Activated CD4-positive, alpha-beta memory T cell treated with anti-CD3 and anti-CD28 coated beads for 36 hours (primary cell): ENCODE data around the gene C2orf49. TPM values are rescaled to one million over a fixed set of nuclear protein-coding genes. Genes with fewer than 3 reads are reported as not detected.

Experiments used
- CTCF ChIA-PET: fragments of 350-600 bp; sonication (Branson Sonifier 250); formaldehyde crosslinking; loops from one replicate; lab custom pipeline; 2021; ENCODE audit warnings: antibody characterized with exemption, inconsistent platforms; lab: Charles Lee
- POLR2A ChIA-PET: fragments of 350-600 bp; sonication (Branson Sonifier 250); formaldehyde crosslinking; loops from one replicate; lab custom pipeline; 2021; ENCODE audit warnings: antibody characterized with exemption; lab: Charles Lee
- DNase-seq: peaks from one replicate; pipeline ENCODE4 v3.0.0-alpha.2; 2020
- H3K27ac Mint-ChIP-seq: one replicate; pipeline ENCODE4 v1.8.0; 2021; ENCODE audit warnings: mixed read lengths
- H3K27me3 Mint-ChIP-seq: one replicate; pipeline ENCODE4 v1.8.0; 2021; ENCODE audit warnings: mixed read lengths
- H3K36me3 Mint-ChIP-seq: one replicate; pipeline ENCODE4 v1.8.0; 2021; ENCODE audit warnings: mixed read lengths
- H3K4me1 Mint-ChIP-seq: one replicate; pipeline ENCODE4 v1.8.0; 2021; ENCODE audit warnings: low read depth, mixed read lengths
- H3K4me3 Mint-ChIP-seq: one replicate; pipeline ENCODE4 v1.8.0; 2021; ENCODE audit warnings: mild to moderate bottlenecking, mixed read lengths
- H3K9me3 Mint-ChIP-seq: one replicate; pipeline ENCODE4 v1.8.0; 2021; ENCODE audit warnings: mixed read lengths
- intact Hi-C: fragments of 100-400 bp; cut with micrococcal nuclease; formaldehyde crosslinking; loops from one replicate; pipeline ENCODE4 v1.15.1; 2023
- total RNA-seq, 2 experiments: library from RNA; stranded (reverse); gene quantifications; one replicate each; pipeline ENCODE4 v1.2.3, GENCODE V29; 2021

The C2orf49 gene
- total RNA-seq: 10 to 100 TPM; 16.9 to 20.2 TPM

DNA sequence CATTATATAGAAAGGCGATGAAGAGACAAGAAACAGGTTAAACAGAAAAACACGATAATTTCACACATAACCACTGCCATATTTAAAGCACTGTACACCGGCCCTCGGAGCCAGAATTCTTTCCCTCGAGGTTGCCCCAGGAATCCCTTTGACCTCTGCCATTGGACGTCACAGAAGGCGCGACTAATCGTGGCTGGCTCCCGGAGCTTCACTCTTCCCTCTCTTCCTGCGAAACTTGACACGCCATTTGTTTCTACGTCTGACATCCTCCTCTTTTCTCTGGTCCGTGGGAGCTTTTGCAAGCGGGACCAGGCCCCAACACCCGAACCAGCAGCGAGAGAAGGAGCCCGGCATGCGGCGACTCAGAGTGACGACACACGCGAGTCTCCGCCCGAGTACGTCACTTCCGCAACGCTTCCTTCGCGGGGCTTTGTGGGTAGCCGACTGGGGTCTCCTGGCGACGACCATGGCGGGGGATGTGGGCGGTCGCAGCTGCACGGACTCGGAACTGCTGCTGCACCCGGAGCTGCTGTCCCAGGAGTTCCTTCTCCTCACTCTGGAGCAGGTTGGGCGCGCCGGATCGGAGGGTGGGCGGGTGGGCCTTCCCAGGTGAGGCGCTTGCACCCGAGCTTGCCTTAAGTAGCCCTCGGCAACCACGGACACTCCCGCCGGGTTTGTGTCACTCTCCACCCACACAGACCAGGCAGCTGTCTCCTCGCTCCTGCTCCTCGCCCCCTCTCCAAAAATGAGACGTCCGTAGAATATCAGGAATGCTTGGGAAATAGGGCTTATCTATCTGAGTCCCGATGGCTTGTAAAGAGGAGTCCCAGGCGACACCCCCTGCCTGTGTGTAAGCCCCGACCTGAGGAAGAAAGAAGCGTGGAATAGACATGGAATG, at the start of gene C2orf49:
Gene C2orf49, plus strand, starts transcription at position 419 of the 898 bp plus-strand sequence. Its CDS starts 48 bp downstream, at position 467.
- peak within 1 kb of the TSS; percentile 95 for H3K4me3 Mint-ChIP-seq
- ChIA-PET POLR2A (interaction anchor here (2.0 kb wide), 1 partner anchor 9 kb away, joined by 16 read pairs; the partner anchor contains the start of gene TGFBRAP1), CTCF (interaction anchor here (0.7 to 1.3 kb wide), 3 partner anchors 9 to 461 kb away, joined by 3 to 5 read pairs (median 5); no protein-coding TSS in a partner anchor)

DNA sequence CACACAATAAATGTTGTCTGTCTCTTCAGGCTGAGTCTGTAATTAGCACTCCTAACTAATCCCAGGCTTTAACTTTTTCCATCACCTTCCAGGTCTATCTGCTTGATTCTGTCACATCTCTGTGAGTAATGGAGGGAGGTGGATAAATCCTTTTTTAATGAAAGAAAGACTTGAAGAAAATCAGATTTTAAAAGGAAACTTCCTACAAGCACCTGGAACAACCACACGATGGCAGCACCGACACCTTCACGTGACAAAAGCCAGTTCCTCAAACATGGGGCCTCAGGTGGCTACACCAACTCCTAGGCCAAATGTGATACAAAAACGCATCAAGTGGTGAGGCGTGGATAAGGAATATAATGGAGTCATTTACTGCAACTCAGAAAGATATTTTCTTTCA, 49.6 kb upstream of the C2orf49 start:
- Mint-ChIP-seq H3K4me1 (peaks cover 1% of the 10 kb centered on the region), H3K4me3 (no peak overlapping the region), H3K36me3 (peaks cover 28% of the 10 kb centered on the region), H3K9me3 (no peaks in the 10 kb centered on the region), H3K27me3 (no peaks in the 10 kb centered on the region), H3K27ac (no peak overlapping the region)
- ChIA-PET POLR2A (no interaction called here), CTCF (interaction anchor here (0.6 to 1.7 kb wide), 12 partner anchors 9 to 233 kb away, joined by 3 to 5 read pairs (median 3); partner anchors contain the start of gene C2orf49)
- intact Hi-C loops: loop anchor here (2.0 kb wide), 1 partner anchor 41 kb away; the partner anchor contains the start of gene TGFBRAP1
- DNase-seq: peak; percentile 53

More for the DNA sequence above, at the start of gene C2orf49:
- intact Hi-C loops: loop anchor here (1.0 to 10.0 kb wide), 3 partner anchors 8 to 407 kb away; partner anchors contain the start of genes MRPS9, NCK2 and TGFBRAP1
- Mint-ChIP-seq H3K4me1 (peaks cover 33% of the 10 kb centered on the region), H3K27me3 (no peaks in the 10 kb centered on the region), H3K9me3 (no peaks in the 10 kb centered on the region), H3K27ac (peak within 1 kb of the TSS; percentile 99), H3K36me3 (peaks cover 13% of the 10 kb centered on the region)
- peak; percentile 93 for DNase-seq

DNA sequence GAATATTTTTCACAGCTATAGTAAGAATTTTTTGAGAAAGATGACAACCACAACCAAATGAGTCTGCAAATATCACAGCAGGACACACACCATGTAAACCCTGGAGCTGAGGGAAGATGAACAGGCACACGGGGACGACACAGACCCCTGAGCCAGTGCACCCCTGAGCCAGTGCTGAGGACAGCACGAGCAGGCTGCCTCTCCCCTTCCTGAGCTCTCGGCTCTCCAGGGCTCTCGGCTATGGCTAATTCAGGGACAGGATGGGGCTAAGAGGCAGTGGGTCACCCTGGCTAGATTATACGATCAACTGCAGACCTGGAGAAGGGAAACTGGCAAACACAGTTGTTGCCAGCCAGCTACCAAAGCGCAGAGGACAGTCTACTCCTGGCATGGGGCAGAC, 49.2 kb upstream of the C2orf49 start:
- DNase-seq: no peak
- H3K27me3 Mint-ChIP-seq: no peaks in the 10 kb centered on the region
- no peak overlapping the region for H3K27ac Mint-ChIP-seq
- intact Hi-C loops: no loop called here
- H3K4me1 Mint-ChIP-seq: peaks cover 1% of the 10 kb centered on the region
- H3K4me3 Mint-ChIP-seq: no peak overlapping the region
- CTCF ChIA-PET: interaction anchor here (0.6 to 1.7 kb wide), 12 partner anchors 9 to 233 kb away, joined by 3 to 5 read pairs (median 3); partner anchors contain the start of gene C2orf49
- no peaks in the 10 kb centered on the region for H3K9me3 Mint-ChIP-seq
- POLR2A ChIA-PET: no interaction called here
- peaks cover 26% of the 10 kb centered on the region for H3K36me3 Mint-ChIP-seq

DNA sequence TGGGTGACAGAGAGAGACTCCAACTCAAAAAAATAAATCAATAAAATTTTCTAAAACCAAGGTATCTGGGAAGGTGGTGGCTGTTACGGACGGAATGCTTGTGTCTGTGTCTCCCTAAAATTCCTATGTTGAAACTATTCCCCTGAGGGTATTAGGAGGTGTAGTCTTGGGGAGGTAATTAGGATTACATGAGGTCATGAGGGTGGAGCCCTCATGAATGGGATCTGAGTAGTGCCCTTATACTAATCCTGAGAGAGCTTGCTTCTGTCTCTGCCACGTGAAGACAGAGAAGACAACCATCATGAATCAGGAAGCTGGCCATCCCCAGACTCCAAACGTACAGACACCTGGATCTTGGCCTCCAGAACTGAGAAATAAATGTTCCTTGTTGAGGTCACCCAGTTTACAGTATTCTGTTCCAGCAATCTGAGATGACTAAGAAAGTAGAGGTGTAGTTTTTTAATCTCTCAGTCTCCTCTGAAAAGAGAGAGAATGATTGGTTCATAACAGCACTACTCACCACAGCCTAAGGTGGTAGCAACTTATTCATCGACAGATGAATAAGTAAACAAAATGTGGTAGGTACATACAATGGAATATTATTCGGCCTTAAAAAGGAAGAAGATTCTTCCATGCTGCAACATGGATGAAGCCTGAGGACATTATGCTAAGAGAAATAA, 46.2 kb upstream of the C2orf49 start:
- ChIA-PET CTCF (no interaction called here), POLR2A (no interaction called here)
- Mint-ChIP-seq H3K4me3 (no peak overlapping the region), H3K27ac (no peak overlapping the region), H3K9me3 (no peaks in the 10 kb centered on the region), H3K4me1 (peaks cover 1% of the 10 kb centered on the region), H3K27me3 (no peaks in the 10 kb centered on the region), H3K36me3 (peaks cover 35% of the 10 kb centered on the region)
- intact Hi-C loops: no loop called here
- no peak for DNase-seq

DNA sequence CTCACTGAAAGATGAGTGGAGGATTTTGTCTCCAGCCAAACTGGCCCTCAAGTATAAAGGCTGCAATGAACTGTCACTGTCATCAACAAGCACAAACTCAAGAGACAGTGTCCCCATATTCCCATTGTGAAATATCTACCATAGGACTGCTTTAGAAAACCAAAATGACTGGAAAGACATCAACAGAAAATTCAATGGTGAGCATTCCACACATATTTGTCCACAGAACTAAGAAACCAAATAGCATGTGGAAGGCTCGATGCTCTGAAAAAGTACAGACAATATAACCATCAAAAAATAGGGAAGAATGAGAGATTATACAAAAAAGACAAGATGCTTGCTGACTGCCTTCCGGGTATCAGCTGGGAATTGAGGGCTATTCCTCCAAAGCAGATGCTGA, 45.4 kb upstream of the C2orf49 start:
- Mint-ChIP-seq H3K27me3 (no peaks in the 10 kb centered on the region), H3K4me3 (no peak overlapping the region), H3K27ac (no peak overlapping the region), H3K36me3 (peaks cover 40% of the 10 kb centered on the region), H3K4me1 (peaks cover 1% of the 10 kb centered on the region), H3K9me3 (no peaks in the 10 kb centered on the region)
- intact Hi-C loops: no loop called here
- POLR2A ChIA-PET: no interaction called here
- DNase-seq: no peak
- CTCF ChIA-PET: no interaction called here

DNA sequence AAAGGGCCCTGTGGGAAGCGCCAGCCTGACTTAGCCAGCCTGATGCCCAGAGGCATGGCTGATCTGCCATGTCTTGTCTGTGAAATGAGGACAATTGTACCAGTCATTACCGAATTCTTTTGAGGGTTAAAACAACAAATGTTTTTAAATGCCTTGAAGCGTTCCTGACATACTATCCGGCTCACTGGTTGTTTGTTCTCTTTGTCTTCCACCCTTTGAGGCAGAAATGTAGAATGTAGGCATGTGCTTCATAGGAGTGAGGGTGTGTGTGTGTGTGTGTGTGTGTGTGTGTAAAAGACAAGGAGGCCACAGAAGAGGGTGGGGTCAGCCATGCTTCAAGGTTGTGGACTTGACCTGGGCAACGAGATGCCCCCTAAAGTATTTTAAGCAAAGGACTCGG, 43.3 kb upstream of the C2orf49 start:
- Mint-ChIP-seq H3K36me3 (peaks cover 53% of the 10 kb centered on the region), H3K4me1 (no peaks in the 10 kb centered on the region), H3K4me3 (no peak overlapping the region), H3K9me3 (no peaks in the 10 kb centered on the region), H3K27me3 (no peaks in the 10 kb centered on the region), H3K27ac (no peak overlapping the region)
- no peak for DNase-seq
- intact Hi-C loops: no loop called here
- CTCF ChIA-PET: interaction anchor here (1.4 to 1.5 kb wide), 2 partner anchors 8 to 179 kb away, joined by 3 read pairs; no protein-coding TSS in a partner anchor
- POLR2A ChIA-PET: no interaction called here

DNA sequence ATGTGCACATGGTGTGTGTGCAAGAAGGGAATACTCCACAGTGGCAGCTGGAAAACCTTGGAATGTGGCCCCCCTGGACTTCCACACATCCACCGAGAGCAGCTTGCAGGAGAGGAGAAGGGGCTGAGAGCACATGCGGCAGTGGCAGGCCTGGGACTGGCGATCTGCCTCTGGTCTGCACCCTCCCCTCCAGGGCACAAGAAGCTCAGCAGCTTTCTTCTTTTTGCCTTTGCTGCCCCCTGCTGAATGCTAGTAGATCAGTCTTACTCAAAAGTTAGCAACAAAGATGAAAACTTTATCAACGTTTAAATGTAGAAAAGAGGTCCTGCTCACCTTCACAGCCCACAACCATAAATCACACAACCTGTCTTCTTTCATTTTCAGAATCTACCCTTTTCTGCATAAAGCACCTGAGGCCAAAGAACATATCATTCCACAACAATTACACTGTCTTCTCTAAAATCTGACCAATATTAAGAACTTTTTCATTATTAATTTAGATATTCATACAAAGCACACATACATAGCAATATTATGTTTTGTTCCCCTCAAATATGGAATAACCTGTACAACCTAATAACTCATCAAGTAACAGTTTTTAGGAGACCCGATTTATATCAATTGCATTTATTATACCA, 42.4 kb upstream of the C2orf49 start:
- peak; percentile 26 for DNase-seq

DNA sequence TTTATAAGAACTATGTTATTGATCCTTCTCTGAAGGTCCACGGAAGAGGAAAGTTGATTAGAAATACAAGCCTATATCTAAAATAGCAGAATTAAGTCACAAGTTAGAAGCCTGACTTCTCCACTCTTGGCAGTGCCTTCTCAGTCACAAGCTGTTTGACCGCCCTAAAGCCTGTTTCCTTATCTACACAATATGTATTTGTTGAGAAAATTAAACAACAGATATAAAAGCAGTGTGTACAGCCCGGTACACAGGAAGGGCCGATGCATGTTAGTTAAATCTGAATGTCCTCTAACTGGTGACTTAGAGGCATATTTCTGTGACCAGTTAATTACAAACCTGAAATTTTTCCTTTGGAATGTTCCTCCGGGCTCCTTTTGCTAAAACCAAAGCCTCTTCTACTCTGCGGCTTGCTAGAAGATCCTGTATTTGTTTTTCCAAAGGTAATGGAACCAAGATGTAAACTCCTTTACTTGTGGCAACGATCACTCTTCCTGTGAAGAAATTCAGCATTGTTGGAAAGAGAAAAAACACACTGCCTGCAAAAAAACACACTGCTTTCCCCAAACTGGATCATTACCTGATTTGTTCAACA, 41.2 kb upstream of the C2orf49 start:
- intact Hi-C loops: no loop called here
- ChIA-PET CTCF (no interaction called here), POLR2A (no interaction called here)
- Mint-ChIP-seq H3K4me3 (no peak overlapping the region), H3K36me3 (peaks cover 48% of the 10 kb centered on the region), H3K4me1 (no peaks in the 10 kb centered on the region), H3K9me3 (no peaks in the 10 kb centered on the region), H3K27me3 (no peaks in the 10 kb centered on the region), H3K27ac (no peak overlapping the region)
- no peak for DNase-seq

More for the DNA sequence above, 42.4 kb upstream of the C2orf49 start:
- peaks cover 53% of the 10 kb centered on the region for H3K36me3 Mint-ChIP-seq
- CTCF ChIA-PET: interaction anchor here (0.8 to 1.5 kb wide), 3 partner anchors 9 to 180 kb away, joined by 3 read pairs; no protein-coding TSS in a partner anchor
- POLR2A ChIA-PET: no interaction called here
- H3K4me3 Mint-ChIP-seq: no peak overlapping the region
- no peak overlapping the region for H3K27ac Mint-ChIP-seq
- no peaks in the 10 kb centered on the region for H3K27me3 Mint-ChIP-seq
- intact Hi-C loops: loop anchor here (1.0 kb wide), 1 partner anchor 181 kb away; no protein-coding TSS in a partner anchor
- H3K9me3 Mint-ChIP-seq: no peaks in the 10 kb centered on the region
- H3K4me1 Mint-ChIP-seq: no peaks in the 10 kb centered on the region

DNA sequence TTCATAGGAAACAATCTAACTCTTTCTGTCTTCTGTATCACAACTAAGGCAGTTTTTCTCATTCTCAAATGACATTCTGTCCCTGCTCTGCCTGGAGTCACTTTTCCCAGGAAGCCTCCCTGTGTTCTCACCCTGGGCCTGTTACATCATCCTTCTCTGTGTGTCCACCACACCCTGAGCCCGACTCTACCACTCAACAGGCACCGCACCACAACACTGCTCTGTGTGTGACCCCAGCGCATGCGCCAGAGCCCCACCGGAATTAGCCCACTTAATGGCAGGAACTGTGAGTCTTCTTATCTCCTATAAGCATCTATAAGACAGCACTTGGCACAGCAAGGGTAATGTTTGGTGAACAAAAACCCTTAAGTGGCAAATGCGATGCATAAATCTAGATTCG, 40.1 kb upstream of the C2orf49 start:
- H3K4me1 Mint-ChIP-seq: peaks cover 7% of the 10 kb centered on the region
- peaks cover 42% of the 10 kb centered on the region for H3K36me3 Mint-ChIP-seq
- no peaks in the 10 kb centered on the region for H3K9me3 Mint-ChIP-seq
- POLR2A ChIA-PET: no interaction called here
- H3K27ac Mint-ChIP-seq: no peak overlapping the region
- CTCF ChIA-PET: no interaction called here
- DNase-seq: no peak
- H3K4me3 Mint-ChIP-seq: no peak overlapping the region
- intact Hi-C loops: no loop called here
- no peaks in the 10 kb centered on the region for H3K27me3 Mint-ChIP-seq

DNA sequence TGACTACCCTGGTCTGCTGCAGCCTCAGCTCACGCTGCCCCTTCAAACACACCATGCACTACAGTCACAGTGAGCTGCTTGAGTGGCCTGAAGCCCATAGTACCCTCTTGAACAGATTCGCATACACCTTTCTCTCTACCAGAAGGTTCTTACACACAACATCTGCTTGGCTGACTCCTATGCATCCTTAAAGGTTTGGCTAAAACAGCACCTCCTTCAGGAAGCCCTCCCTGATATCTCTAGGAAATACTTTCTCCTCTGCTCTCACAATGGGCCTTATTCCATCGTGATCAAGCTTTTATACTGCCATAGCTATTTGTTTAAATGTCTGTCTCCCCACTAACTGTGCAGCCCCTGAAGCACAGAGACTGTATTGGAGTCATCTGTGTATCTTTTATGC, 39.3 kb upstream of the C2orf49 start:
- no peaks in the 10 kb centered on the region for H3K9me3 Mint-ChIP-seq
- intact Hi-C loops: no loop called here
- no peak overlapping the region for H3K27ac Mint-ChIP-seq
- H3K4me3 Mint-ChIP-seq: no peak overlapping the region
- H3K36me3 Mint-ChIP-seq: peaks cover 44% of the 10 kb centered on the region
- ChIA-PET POLR2A (no interaction called here), CTCF (no interaction called here)
- H3K27me3 Mint-ChIP-seq: no peaks in the 10 kb centered on the region
- H3K4me1 Mint-ChIP-seq: peaks cover 13% of the 10 kb centered on the region
- no peak for DNase-seq

DNA sequence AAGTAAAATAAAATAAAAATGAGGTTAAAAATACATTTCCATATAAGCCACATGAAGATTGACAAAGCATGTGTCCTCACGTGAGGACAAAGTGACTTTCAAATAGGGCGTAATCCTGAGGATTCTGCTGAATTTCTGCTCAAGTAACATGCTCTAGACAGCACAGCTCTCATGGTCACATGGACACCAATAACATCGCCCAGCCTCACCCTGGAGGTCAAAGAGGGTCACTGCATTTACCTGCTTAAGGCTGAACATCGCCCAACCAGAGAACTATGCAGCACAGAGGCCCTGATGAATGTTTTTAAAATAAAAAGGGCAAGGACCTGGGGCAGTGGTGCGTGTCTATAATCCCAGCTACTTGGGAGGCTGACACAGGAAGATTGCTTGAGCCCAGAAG, 38.0 kb upstream of the C2orf49 start:
- Mint-ChIP-seq H3K4me3 (no peak overlapping the region), H3K4me1 (peaks cover 20% of the 10 kb centered on the region), H3K9me3 (no peaks in the 10 kb centered on the region), H3K36me3 (peaks cover 36% of the 10 kb centered on the region), H3K27me3 (no peaks in the 10 kb centered on the region), H3K27ac (no peak overlapping the region)
- CTCF ChIA-PET: interaction anchor here (0.6 to 1.3 kb wide), 2 partner anchors 18 to 154 kb away, joined by 4 to 5 read pairs; no protein-coding TSS in a partner anchor
- intact Hi-C loops: no loop called here
- DNase-seq: no peak
- POLR2A ChIA-PET: no interaction called here
